Calu3 (cell line): ENCODE results near the gene HDGFL1. TPM values are rescaled to one million over a fixed set of nuclear protein-coding genes. Genes with fewer than 3 reads are reported as not detected.

Experiments used
- BruUV-seq: library from RNA; stranded (reverse); fragments of 400-500 nt; replicated peaks from 2 replicates; lab custom pipeline; 2021; lab: Mats Ljungman, UMichigan
- CTCF ChIA-PET: fragments of 300-600 bp; sonication (Branson Sonifier 250); formaldehyde crosslinking; loops from one replicate; lab custom pipeline; 2022; ENCODE audit warnings: antibody characterized with exemption; lab: Charles Lee
- DNase-seq: peaks from one replicate; pipeline ENCODE4 v3.0.0; 2022
- H3K27ac Mint-ChIP-seq: one replicate; pipeline ENCODE4 v1.8.0; 2022; ENCODE audit warnings: mixed read lengths; ENCODE audit not compliant: unreplicated experiment
- H3K27me3 Mint-ChIP-seq: one replicate; pipeline ENCODE4 v1.8.0; 2022; ENCODE audit warnings: mixed read lengths; ENCODE audit not compliant: unreplicated experiment
- H3K36me3 Mint-ChIP-seq: one replicate; pipeline ENCODE4 v1.8.0; 2022; ENCODE audit warnings: mild to moderate bottlenecking, moderate library complexity, mixed read lengths; ENCODE audit not compliant: insufficient read depth, unreplicated experiment
- H3K4me1 Mint-ChIP-seq: one replicate; pipeline ENCODE4 v1.8.0; 2022; ENCODE audit warnings: mild to moderate bottlenecking, low read depth, mixed read lengths; ENCODE audit not compliant: unreplicated experiment
- H3K4me3 Mint-ChIP-seq: one replicate; pipeline ENCODE4 v1.8.0; 2022; ENCODE audit warnings: mild to moderate bottlenecking, low read depth, moderate library complexity, mixed read lengths; ENCODE audit not compliant: unreplicated experiment
- H3K9me3 Mint-ChIP-seq: one replicate; pipeline ENCODE4 v1.8.0; 2022; ENCODE audit warnings: low read depth, mixed read lengths; ENCODE audit not compliant: unreplicated experiment
- CTCF ChIP-seq: fragments of 200-600 bp; IDR thresholded peaks from one replicate; pipeline ENCODE4 v1.8.0; 2022; ENCODE audit warnings: antibody characterized with exemption; ENCODE audit not compliant: unreplicated experiment
- intact Hi-C: fragments of 100-400 bp; cut with micrococcal nuclease; formaldehyde crosslinking; loops from one replicate; pipeline ENCODE4 v1.10.0; 2022; ENCODE audit not compliant: unreplicated experiment
- total RNA-seq: library from RNA; stranded (reverse); gene quantifications from 2 replicates; pipeline ENCODE4 v1.2.3, GENCODE V29; 2022

The HDGFL1 gene
- total RNA-seq, 1 experiment from 2014 or later, result not detected

DNA sequence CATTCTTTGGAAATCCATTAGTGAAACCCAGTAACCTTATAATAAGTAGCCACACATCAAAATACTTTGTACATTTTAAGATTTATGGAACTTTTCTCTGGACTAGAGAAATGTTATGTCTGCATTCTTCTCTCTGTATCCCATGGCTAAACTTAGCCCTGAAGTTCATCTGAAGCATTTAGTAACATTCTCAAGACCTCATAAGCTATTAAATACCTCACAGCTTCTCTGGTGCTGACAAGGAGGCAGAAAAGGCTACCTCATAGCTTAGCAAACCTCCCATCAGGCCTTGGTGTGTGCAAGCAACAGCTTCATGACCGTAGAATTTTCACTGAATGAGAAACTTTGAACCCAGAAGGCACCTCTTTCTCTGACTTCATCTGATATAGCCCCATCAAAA, 38.9 kb upstream of the HDGFL1 start:
- intact Hi-C loops, result no loop called here

GRCh38 chr6:22536122-22536521, 33.2 kb upstream of the HDGFL1 start:
- H3K36me3 Mint-ChIP-seq, result no peaks in the 10 kb centered on the region
- H3K9me3 Mint-ChIP-seq, result peaks cover 2% of the 10 kb centered on the region
- no TSS peak for BruUV-seq
- no peak overlapping the region for H3K4me3 Mint-ChIP-seq
- DNase-seq, result no peak
- no peak for TF ChIP-seq CTCF
- H3K27me3 Mint-ChIP-seq, result no peaks in the 10 kb centered on the region
- no peak overlapping the region for H3K27ac Mint-ChIP-seq
- CTCF ChIA-PET, result no interaction called here
- no peaks in the 10 kb centered on the region for H3K4me1 Mint-ChIP-seq
- intact Hi-C loops, result no loop called here

More for the DNA sequence above, 38.9 kb upstream of the HDGFL1 start:
- Mint-ChIP-seq H3K27me3 (no peaks in the 10 kb centered on the region), H3K9me3 (no peaks in the 10 kb centered on the region), H3K36me3 (no peaks in the 10 kb centered on the region), H3K27ac (no peak overlapping the region), H3K4me1 (no peaks in the 10 kb centered on the region), H3K4me3 (no peak overlapping the region)
- no TSS peak for BruUV-seq
- no peak for DNase-seq
- no peak for TF ChIP-seq CTCF
- CTCF ChIA-PET, result interaction anchor here (0.6 kb wide), 1 partner anchor 26 kb away, joined by 3 read pairs; no protein-coding TSS in a partner anchor

DNA sequence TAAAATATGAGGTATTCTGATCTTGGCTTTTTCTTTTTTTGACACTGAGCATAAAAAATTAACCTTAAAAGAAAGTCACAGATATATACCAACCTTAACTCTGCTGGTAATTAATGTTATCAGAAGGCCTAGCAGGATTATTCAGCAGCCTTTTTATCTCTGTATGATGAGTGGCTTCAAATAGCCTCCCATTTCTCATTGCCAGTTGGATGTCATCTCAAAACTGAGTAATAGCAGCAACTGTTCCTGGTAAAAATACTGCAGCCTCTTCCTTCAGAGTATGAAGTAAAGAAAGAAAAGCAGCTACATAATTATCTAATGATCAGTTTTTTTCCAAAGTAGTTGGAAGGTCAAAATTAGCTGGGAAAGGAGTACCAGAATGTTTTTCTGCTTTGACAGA, 24.9 kb upstream of the HDGFL1 start:
- CTCF ChIA-PET, result interaction anchor here (0.5 to 0.6 kb wide), 2 partner anchors 593 to 601 kb away, joined by 4 to 5 read pairs; no protein-coding TSS in a partner anchor
- Mint-ChIP-seq H3K9me3 (no peaks in the 10 kb centered on the region), H3K27me3 (no peaks in the 10 kb centered on the region), H3K4me1 (no peaks in the 10 kb centered on the region), H3K4me3 (no peak overlapping the region), H3K27ac (no peak overlapping the region), H3K36me3 (no peaks in the 10 kb centered on the region)
- intact Hi-C loops, result no loop called here
- DNase-seq, result no peak
- BruUV-seq, result no TSS peak
- TF ChIP-seq CTCF, result no peak

DNA sequence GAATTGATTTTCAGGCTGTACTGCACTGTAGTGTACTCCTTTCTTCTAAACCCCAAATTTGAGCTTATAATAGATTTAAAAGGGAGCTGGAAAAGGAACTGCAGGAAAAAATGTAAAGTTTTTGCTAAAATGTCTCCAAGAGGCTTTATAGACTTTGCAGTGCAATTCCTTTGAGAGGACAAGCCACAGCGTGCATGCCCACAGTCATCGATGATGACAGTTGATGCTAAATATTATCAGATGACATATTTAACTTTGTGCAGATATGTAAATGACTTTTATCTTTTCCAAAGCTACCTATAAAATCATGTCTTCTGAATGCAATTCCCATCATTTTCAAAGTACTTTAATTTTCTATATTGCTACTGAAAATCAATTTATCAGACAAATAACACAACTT, 24.3 kb upstream of the HDGFL1 start:
- Mint-ChIP-seq H3K4me1 (no peaks in the 10 kb centered on the region), H3K9me3 (no peaks in the 10 kb centered on the region), H3K27me3 (no peaks in the 10 kb centered on the region), H3K4me3 (no peak overlapping the region), H3K36me3 (no peaks in the 10 kb centered on the region), H3K27ac (no peak overlapping the region)
- intact Hi-C loops, result no loop called here
- TF ChIP-seq CTCF, result no peak
- no TSS peak for BruUV-seq
- CTCF ChIA-PET, result interaction anchor here (0.5 kb wide), 1 partner anchor 594 kb away, joined by 5 read pairs; no protein-coding TSS in a partner anchor
- no peak for DNase-seq
